HCT116 (cell line): ENCODE data around the gene FGFR4. TPM values are rescaled to one million over a fixed set of nuclear protein-coding genes. Genes with fewer than 3 reads are reported as not detected.

Source experiments
- ATAC-seq: fragments of 200-7000 bp; cut with Tn5 transposase; 2 replicates; pipeline ENCODE4 v1.9.1; 2020; ENCODE audit warnings: mild to moderate bottlenecking, moderate library complexity
- BruUV-seq: library from RNA; stranded (reverse); fragments of 400-500 nt; replicated peaks from 2 replicates; lab custom pipeline; 2021; lab: Mats Ljungman, UMichigan
- CTCF ChIA-PET: fragments of 300-600 bp; sonication (Branson Sonifier 250); formaldehyde crosslinking; loops from one replicate; lab custom pipeline; 2021; ENCODE audit warnings: antibody characterized with exemption; lab: Charles Lee
- POLR2A ChIA-PET: fragments of 300-600, 350-600 bp; sonication (Branson Sonifier 250); formaldehyde crosslinking; loops from one replicate; lab custom pipeline; 2021; ENCODE audit warnings: antibody characterized with exemption; lab: Charles Lee
- RAD21 ChIA-PET, 2 experiments: fragments of 300-600 bp; sonication (Branson Sonifier 250); formaldehyde crosslinking; loops; one replicate each; lab custom pipeline; 2023; ENCODE audit warnings: low total read pairs in 2 of 2; ENCODE audit not compliant: uncharacterized antibody in 2 of 2, unreplicated experiment in 2 of 2, low non-redundant PET in 1 of 2; lab: Charles Lee
- DNase-seq: peaks from one replicate; pipeline ENCODE4 v3.0.0-alpha.2; 2010; ENCODE audit warnings: low read depth, low spot score
- H2AFZ ChIP-seq: fragments of 200-600 bp; shearing (Covaris generic), sonication (generic); 2 replicates; pipeline ENCODE4 v1.6.1; 2017; ENCODE audit warnings: low read depth, mixed run types, mixed read lengths, antibody characterized with exemption, low read length; ENCODE audit not compliant: poor library complexity, severe bottlenecking
- H3K27ac ChIP-seq: 2 replicates; pipeline ENCODE4 v1.5.1; 2012; ENCODE audit warnings: low read depth, low read length
- H3K27me3 ChIP-seq: fragments of 200-600 bp; sonication (generic); 2 replicates; pipeline ENCODE4 v1.6.1; 2016; ENCODE audit warnings: mixed run types, low read length, mixed read lengths; ENCODE audit not compliant: insufficient read depth
- H3K36me3 ChIP-seq, 2 experiments: fragments of 200-500 bp in 1 of 2; fragments of 200-600 bp in 1 of 2; sonication (Bioruptor generic) in 1 of 2; sonication (generic) in 1 of 2; 2 replicates each; pipeline versions ENCODE4 v1.5.1 to v1.6.1; 2014 to 2016; ENCODE audit warnings: low read length in 2 of 2, inconsistent platforms in 1 of 2, mixed read lengths in 1 of 2, mixed run types in 1 of 2; ENCODE audit not compliant: insufficient read depth in 2 of 2, control insufficient read depth in 1 of 2
- H3K4me1 ChIP-seq, 2 experiments: fragments of 200-600 bp in 1 of 2; sonication (generic) in 1 of 2; 2 replicates each; pipeline versions ENCODE4 v1.5.1 to v1.6.1; 2012 to 2017; ENCODE audit warnings: low read length in 2 of 2, inconsistent platforms in 1 of 2, mild to moderate bottlenecking in 1 of 2, mixed read lengths in 1 of 2, mixed run types in 1 of 2, moderate library complexity in 1 of 2; ENCODE audit not compliant: insufficient read depth in 2 of 2, control insufficient read depth in 1 of 2
- H3K4me2 ChIP-seq: fragments of 200-600 bp; sonication (generic); 2 replicates; pipeline ENCODE4 v1.6.1; 2017; ENCODE audit warnings: mixed run types, low read length, mixed read lengths
- H3K4me3 ChIP-seq, 2 experiments: fragments of 200-600 bp in 1 of 2; sonication (generic) in 1 of 2; replicated peaks in 1 of 2; 2 replicates each; pipeline ENCODE4 v1.5.1; 2011 to 2016; ENCODE audit warnings: low read length in 2 of 2, control low read depth in 1 of 2, low read depth in 1 of 2, mild to moderate bottlenecking in 1 of 2, mixed read lengths in 1 of 2, mixed run types in 1 of 2
- H3K79me2 ChIP-seq: fragments of 200-600 bp; sonication (generic); 2 replicates; pipeline ENCODE4 v1.6.1; 2017; ENCODE audit warnings: mild to moderate bottlenecking, mixed run types, low read length, moderate library complexity, mixed read lengths; ENCODE audit not compliant: insufficient read depth
- H3K9ac ChIP-seq: fragments of 200-600 bp; sonication (generic); 2 replicates; pipeline ENCODE4 v1.6.1; 2016; ENCODE audit warnings: low read length, mixed read lengths
- H3K9me2 ChIP-seq: fragments of 200-600 bp; sonication (generic), shearing (Covaris generic); 2 replicates; pipeline ENCODE4 v1.6.1; 2017; ENCODE audit warnings: mixed run types, mild to moderate bottlenecking, moderate library complexity; ENCODE audit not compliant: insufficient read depth
- H3K9me3 ChIP-seq, 2 experiments: fragments of 200-500 bp in 1 of 2; fragments of 200-600 bp in 1 of 2; sonication (Bioruptor generic) in 1 of 2; sonication (generic) in 1 of 2; 2 replicates each; pipeline ENCODE4 v1.6.1; 2014 to 2017; ENCODE audit warnings: low read length in 2 of 2, mixed read lengths in 2 of 2, inconsistent platforms in 1 of 2, low read depth in 1 of 2, mild to moderate bottlenecking in 1 of 2, mixed run types in 1 of 2, moderate library complexity in 1 of 2; ENCODE audit not compliant: control insufficient read depth in 1 of 2, insufficient read depth in 1 of 2
- H4K20me1 ChIP-seq: fragments of 200-600 bp; sonication (generic), shearing (Covaris generic); 2 replicates; pipeline ENCODE4 v1.6.1; 2017; ENCODE audit warnings: mixed run types, mild to moderate bottlenecking, moderate library complexity; ENCODE audit not compliant: insufficient read depth
- CBX3 ChIP-seq: IDR thresholded peaks from 2 replicates; pipeline ENCODE4 v1.6.1; 2012; ENCODE audit warnings: low read depth
- EGR1 ChIP-seq: IDR thresholded peaks from 2 replicates; pipeline ENCODE4 v1.6.1; 2012; ENCODE audit warnings: low read depth
- ELF1 ChIP-seq: IDR thresholded peaks from 2 replicates; pipeline ENCODE4 v1.6.1; 2012; ENCODE audit warnings: low read depth, borderline replicate concordance
- EZH2 ChIP-seq: fragments of 200-600 bp; sonication (generic); IDR thresholded peaks from 2 replicates; pipeline ENCODE4 v1.6.1; 2017; ENCODE audit warnings: antibody characterized with exemption, mixed run types
- EZH2phosphoT487 ChIP-seq: fragments of 200-600 bp; IDR thresholded peaks from 2 replicates; pipeline ENCODE4 v1.6.1; 2018; ENCODE audit warnings: antibody characterized with exemption, borderline replicate concordance
- FOSL1 ChIP-seq: IDR thresholded peaks from 2 replicates; pipeline ENCODE4 v1.6.1; 2012; ENCODE audit warnings: low read depth
- JUND ChIP-seq: IDR thresholded peaks from 2 replicates; pipeline ENCODE4 v1.6.1; 2012
- POLR2A ChIP-seq: IDR thresholded peaks from 2 replicates; pipeline ENCODE4 v1.7.0; 2011; ENCODE audit warnings: borderline replicate concordance; ENCODE audit not compliant: insufficient read depth, insufficient read length; ENCODE audit errors: extremely low read depth
- POLR2AphosphoS5 ChIP-seq: IDR thresholded peaks from 2 replicates; pipeline ENCODE4 v1.6.1; 2011; ENCODE audit warnings: mild to moderate bottlenecking, low read depth, low read length, moderate library complexity
- RAD21 ChIP-seq: IDR thresholded peaks from 2 replicates; pipeline ENCODE4 v1.6.1; 2012; ENCODE audit warnings: low read depth, mild to moderate bottlenecking
- SIN3A ChIP-seq: IDR thresholded peaks from 2 replicates; pipeline ENCODE4 v1.6.1; 2012; ENCODE audit warnings: low read depth
- SP1 ChIP-seq: IDR thresholded peaks from 2 replicates; pipeline ENCODE4 v1.6.1; 2012; ENCODE audit warnings: low read depth
- SRF ChIP-seq: IDR thresholded peaks from 2 replicates; pipeline ENCODE4 v1.6.1; 2012; ENCODE audit warnings: low read depth
- TCF7L2 ChIP-seq: IDR thresholded peaks from 2 replicates; pipeline ENCODE4 v1.7.0; 2011; ENCODE audit warnings: borderline replicate concordance, inconsistent platforms; ENCODE audit not compliant: insufficient read depth, insufficient read length; ENCODE audit errors: extremely low read depth
- ZNF274 ChIP-seq: fragments of 200-500 bp; sonication (Bioruptor generic); IDR thresholded peaks from 2 replicates; pipeline ENCODE4 v1.6.1; 2014; ENCODE audit warnings: mild to moderate bottlenecking, low read depth, low read length, inconsistent platforms
- intact Hi-C: fragments of 100-400 bp; cut with micrococcal nuclease; formaldehyde crosslinking; loops from 2 replicates; pipeline ENCODE4 v1.10.0; 2022
- total RNA-seq: library from RNA; stranded (reverse); gene quantifications from one replicate; pipeline ENCODE4 v1.2.1, GENCODE V29; 2021; ENCODE audit not compliant: unreplicated experiment
- TF ChIP-seq, protein P1 (sequence below): IDR thresholded peaks from 2 replicates; pipeline ENCODE4 v1.6.1; 2011; ENCODE audit warnings: mild to moderate bottlenecking, low read length, moderate library complexity; ENCODE audit not compliant: insufficient replicate concordance; ENCODE audit errors: extremely low read depth
- TF ChIP-seq, protein P2 (sequence below), 3 experiments: fragments of 200-600 bp in 1 of 3; sonication (generic) in 1 of 3; IDR thresholded peaks in 2 of 3; conservative IDR thresholded peaks in 1 of 3; 2 replicates each; pipeline ENCODE4 v1.5.1; 2012 to 2017; ENCODE audit warnings: low read depth in 2 of 3, low read length in 2 of 3, antibody characterized with exemption in 1 of 3, borderline replicate concordance in 1 of 3, control low read depth in 1 of 3, mild to moderate bottlenecking in 1 of 3, mixed read lengths in 1 of 3, mixed run types in 1 of 3, moderate library complexity in 1 of 3; ENCODE audit not compliant: insufficient read depth in 1 of 3
- TF ChIP-seq, protein P3 (sequence below): IDR thresholded peaks from 2 replicates; pipeline ENCODE4 v1.6.1; 2012
- TF ChIP-seq, protein P4 (sequence below): IDR thresholded peaks from 2 replicates; pipeline ENCODE4 v1.6.1; 2012; ENCODE audit warnings: low read depth

The FGFR4 gene
- total RNA-seq, 1 experiment from 2014 or later = 78.1 TPM

DNA sequence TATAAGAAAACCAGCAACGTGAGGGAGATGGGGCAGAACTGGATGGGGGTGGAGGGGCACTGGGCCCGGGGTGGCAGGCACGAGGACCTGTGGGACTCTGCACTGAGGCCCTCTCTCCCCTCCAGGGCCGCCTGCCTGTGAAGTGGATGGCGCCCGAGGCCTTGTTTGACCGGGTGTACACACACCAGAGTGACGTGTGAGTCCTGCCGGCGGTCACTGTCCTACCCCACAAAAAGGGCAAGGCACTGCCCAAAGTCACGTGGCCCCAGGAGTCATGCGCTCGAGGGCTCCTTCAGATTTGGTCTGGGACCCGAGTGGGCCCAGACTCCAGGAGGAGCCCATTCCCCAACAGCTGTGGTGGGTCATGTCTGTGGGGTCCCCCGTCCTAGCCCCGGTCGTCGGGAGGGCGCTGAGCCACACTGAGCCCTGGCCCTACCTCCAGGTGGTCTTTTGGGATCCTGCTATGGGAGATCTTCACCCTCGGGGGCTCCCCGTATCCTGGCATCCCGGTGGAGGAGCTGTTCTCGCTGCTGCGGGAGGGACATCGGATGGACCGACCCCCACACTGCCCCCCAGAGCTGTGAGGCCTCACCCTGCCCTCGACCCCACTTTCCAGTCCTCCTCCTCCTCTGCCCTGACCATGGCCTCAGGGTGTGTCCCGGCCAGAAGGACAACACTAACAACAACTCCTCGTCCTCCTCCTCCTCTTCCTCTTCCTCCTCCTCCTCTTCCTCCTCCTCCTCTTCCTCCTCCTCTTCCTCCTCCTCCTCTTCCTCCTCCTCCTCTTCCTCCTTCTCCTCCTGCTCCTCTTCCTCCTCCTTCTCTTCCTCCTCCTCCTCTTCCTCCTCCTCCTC lies 9.7 kb downstream of the FGFR4 start:
- Histone ChIP-seq H3K79me2 (no peaks in the 10 kb centered on the region), H3K9me3 (no peaks in the 10 kb centered on the region), H3K36me3 (peaks cover 4 to 5% of the 10 kb centered on the region in 2 experiments; a peak in 2 of 4 replicates), H3K4me1 (peaks cover 0 to 6% of the 10 kb centered on the region in 2 experiments; a peak in 1 of 4 replicates), H3K9me2 (no peaks in the 10 kb centered on the region), H3K4me2 (no peak overlapping the region), H3K9ac (no peak overlapping the region), H4K20me1 (no peaks in the 10 kb centered on the region), H3K27ac (no peak overlapping the region), H2AFZ (no peak overlapping the region), H3K4me3 (no peak overlapping the region), H3K27me3 (no peaks in the 10 kb centered on the region)
- CTCF ChIA-PET = interaction anchor here (1.0 kb wide), 1 partner anchor 10 kb away, joined by 3 read pairs; the partner anchor contains the start of gene FGFR4
- no peak for ATAC-seq
- RAD21 ChIA-PET = no interaction called here
- TF ChIP-seq, protein P1, sequence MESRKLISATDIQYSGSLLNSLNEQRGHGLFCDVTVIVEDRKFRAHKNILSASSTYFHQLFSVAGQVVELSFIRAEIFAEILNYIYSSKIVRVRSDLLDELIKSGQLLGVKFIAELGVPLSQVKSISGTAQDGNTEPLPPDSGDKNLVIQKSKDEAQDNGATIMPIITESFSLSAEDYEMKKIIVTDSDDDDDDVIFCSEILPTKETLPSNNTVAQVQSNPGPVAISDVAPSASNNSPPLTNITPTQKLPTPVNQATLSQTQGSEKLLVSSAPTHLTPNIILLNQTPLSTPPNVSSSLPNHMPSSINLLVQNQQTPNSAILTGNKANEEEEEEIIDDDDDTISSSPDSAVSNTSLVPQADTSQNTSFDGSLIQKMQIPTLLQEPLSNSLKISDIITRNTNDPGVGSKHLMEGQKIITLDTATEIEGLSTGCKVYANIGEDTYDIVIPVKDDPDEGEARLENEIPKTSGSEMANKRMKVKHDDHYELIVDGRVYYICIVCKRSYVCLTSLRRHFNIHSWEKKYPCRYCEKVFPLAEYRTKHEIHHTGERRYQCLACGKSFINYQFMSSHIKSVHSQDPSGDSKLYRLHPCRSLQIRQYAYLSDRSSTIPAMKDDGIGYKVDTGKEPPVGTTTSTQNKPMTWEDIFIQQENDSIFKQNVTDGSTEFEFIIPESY = no peak
- TF ChIP-seq CBX3 (no peak), TCF7L2 (no peak), SRF (no peak), RAD21 (no peak), EGR1 (no peak), POLR2A (no peak), FOSL1 (no peak), SP1 (no peak), ELF1 (no peak), SIN3A (no peak), POLR2AphosphoS5 (no peak), ZNF274 (no peak), EZH2phosphoT487 (no peak), EZH2 (no peak), JUND (no peak)
- TF ChIP-seq, protein P2, sequence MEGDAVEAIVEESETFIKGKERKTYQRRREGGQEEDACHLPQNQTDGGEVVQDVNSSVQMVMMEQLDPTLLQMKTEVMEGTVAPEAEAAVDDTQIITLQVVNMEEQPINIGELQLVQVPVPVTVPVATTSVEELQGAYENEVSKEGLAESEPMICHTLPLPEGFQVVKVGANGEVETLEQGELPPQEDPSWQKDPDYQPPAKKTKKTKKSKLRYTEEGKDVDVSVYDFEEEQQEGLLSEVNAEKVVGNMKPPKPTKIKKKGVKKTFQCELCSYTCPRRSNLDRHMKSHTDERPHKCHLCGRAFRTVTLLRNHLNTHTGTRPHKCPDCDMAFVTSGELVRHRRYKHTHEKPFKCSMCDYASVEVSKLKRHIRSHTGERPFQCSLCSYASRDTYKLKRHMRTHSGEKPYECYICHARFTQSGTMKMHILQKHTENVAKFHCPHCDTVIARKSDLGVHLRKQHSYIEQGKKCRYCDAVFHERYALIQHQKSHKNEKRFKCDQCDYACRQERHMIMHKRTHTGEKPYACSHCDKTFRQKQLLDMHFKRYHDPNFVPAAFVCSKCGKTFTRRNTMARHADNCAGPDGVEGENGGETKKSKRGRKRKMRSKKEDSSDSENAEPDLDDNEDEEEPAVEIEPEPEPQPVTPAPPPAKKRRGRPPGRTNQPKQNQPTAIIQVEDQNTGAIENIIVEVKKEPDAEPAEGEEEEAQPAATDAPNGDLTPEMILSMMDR (IDR thresholded peaks at IDR 0.05 in 2 of 3, conservative IDR thresholded peaks at IDR 0.05 in 1 of 3; ENCODE audit: borderline replicate concordance in 1 of 3, insufficient read depth in 1 of 3, low read depth in 2 of 3, low read length in 2 of 3) = no peak
- TF ChIP-seq, protein P3, sequence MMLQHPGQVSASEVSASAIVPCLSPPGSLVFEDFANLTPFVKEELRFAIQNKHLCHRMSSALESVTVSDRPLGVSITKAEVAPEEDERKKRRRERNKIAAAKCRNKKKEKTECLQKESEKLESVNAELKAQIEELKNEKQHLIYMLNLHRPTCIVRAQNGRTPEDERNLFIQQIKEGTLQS = no peak
- TF ChIP-seq, protein P4, sequence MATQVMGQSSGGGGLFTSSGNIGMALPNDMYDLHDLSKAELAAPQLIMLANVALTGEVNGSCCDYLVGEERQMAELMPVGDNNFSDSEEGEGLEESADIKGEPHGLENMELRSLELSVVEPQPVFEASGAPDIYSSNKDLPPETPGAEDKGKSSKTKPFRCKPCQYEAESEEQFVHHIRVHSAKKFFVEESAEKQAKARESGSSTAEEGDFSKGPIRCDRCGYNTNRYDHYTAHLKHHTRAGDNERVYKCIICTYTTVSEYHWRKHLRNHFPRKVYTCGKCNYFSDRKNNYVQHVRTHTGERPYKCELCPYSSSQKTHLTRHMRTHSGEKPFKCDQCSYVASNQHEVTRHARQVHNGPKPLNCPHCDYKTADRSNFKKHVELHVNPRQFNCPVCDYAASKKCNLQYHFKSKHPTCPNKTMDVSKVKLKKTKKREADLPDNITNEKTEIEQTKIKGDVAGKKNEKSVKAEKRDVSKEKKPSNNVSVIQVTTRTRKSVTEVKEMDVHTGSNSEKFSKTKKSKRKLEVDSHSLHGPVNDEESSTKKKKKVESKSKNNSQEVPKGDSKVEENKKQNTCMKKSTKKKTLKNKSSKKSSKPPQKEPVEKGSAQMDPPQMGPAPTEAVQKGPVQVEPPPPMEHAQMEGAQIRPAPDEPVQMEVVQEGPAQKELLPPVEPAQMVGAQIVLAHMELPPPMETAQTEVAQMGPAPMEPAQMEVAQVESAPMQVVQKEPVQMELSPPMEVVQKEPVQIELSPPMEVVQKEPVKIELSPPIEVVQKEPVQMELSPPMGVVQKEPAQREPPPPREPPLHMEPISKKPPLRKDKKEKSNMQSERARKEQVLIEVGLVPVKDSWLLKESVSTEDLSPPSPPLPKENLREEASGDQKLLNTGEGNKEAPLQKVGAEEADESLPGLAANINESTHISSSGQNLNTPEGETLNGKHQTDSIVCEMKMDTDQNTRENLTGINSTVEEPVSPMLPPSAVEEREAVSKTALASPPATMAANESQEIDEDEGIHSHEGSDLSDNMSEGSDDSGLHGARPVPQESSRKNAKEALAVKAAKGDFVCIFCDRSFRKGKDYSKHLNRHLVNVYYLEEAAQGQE = no peak
- intact Hi-C loops = no loop called here
- POLR2A ChIA-PET = interaction anchor here (0.5 kb wide), 1 partner anchor 296 kb away, joined by 3 read pairs; no protein-coding TSS in a partner anchor
- BruUV-seq = no TSS peak
- DNase-seq = no peak
